PC-9 (cell line): ENCODE results near the gene SLC2A3. TPM values are rescaled to one million over a fixed set of nuclear protein-coding genes. Genes with fewer than 3 reads are reported as not detected.
"Not testable (repeated sequence)": the region's sequence is repeated elsewhere in the genome, so short reads cannot be mapped to it uniquely, and the experiment has no call there.

Source experiments
- BruUV-seq: library from RNA; stranded (reverse); fragments of 400-500 nt; replicated peaks from 2 replicates; lab custom pipeline; 2021; lab: Mats Ljungman, UMichigan
- CTCF ChIA-PET: fragments of 300-600 bp; sonication (Branson Sonifier 250); formaldehyde crosslinking; loops from one replicate; lab custom pipeline; 2022; ENCODE audit warnings: antibody characterized with exemption; lab: Charles Lee
- POLR2A ChIA-PET: fragments of 300-600 bp; sonication (Branson Sonifier 250); formaldehyde crosslinking; loops from one replicate; lab custom pipeline; 2022; ENCODE audit warnings: antibody characterized with exemption; ENCODE audit not compliant: unreplicated experiment; lab: Charles Lee
- DNase-seq, 2 experiments: peaks; one replicate each; pipeline versions ENCODE4 v3.0.0 to v3.0.0-alpha.2; 2015 to 2022; ENCODE audit warnings: mixed read lengths in 1 of 2
- H2AFZ ChIP-seq: fragments of 200-600 bp; sonication (generic); 2 replicates; pipeline ENCODE4 v1.8.1; 2017; ENCODE audit warnings: antibody characterized with exemption
- H3F3A ChIP-seq: fragments of 200-600 bp; sonication (generic); 2 replicates; pipeline ENCODE4 v1.8.1; 2017; ENCODE audit warnings: antibody characterized with exemption, mild to moderate bottlenecking, low read depth; ENCODE audit not compliant: insufficient read depth
- H3K27ac ChIP-seq: fragments of 200-600 bp; sonication (generic); 2 replicates; pipeline ENCODE4 v1.6.1; 2016; ENCODE audit warnings: mixed run types
- H3K27me3 ChIP-seq: fragments of 200-600 bp; sonication (generic); 2 replicates; pipeline ENCODE4 v1.6.1; 2016; ENCODE audit warnings: low read depth, mixed run types; ENCODE audit not compliant: insufficient read depth
- H3K36me3 ChIP-seq: fragments of 200-600 bp; sonication (generic); 2 replicates; pipeline ENCODE4 v1.6.1; 2016; ENCODE audit warnings: low read depth, mixed run types
- H3K4me1 ChIP-seq: fragments of 200-600 bp; sonication (generic); replicated peaks from 2 replicates; pipeline ENCODE4 v1.6.1; 2016; ENCODE audit warnings: mixed run types; ENCODE audit not compliant: insufficient read depth
- H3K4me2 ChIP-seq: fragments of 200-600 bp; sonication (generic); 2 replicates; pipeline ENCODE4 v1.6.1; 2017; ENCODE audit warnings: mixed run types
- H3K4me3 ChIP-seq: fragments of 200-600 bp; sonication (generic); 2 replicates; pipeline ENCODE4 v1.6.1; 2016; ENCODE audit warnings: mixed run types
- H3K79me2 ChIP-seq: fragments of 200-600 bp; sonication (generic); 2 replicates; pipeline ENCODE4 v1.6.1; 2017; ENCODE audit warnings: low read depth, mixed run types
- H3K9me2 ChIP-seq: fragments of 200-600 bp; sonication (generic); 2 replicates; pipeline ENCODE4 v1.8.1; 2017; ENCODE audit warnings: mild to moderate bottlenecking; ENCODE audit not compliant: insufficient read depth
- H3K9me3 ChIP-seq: fragments of 200-600 bp; sonication (generic); 2 replicates; pipeline ENCODE4 v1.8.1; 2016; ENCODE audit warnings: low read depth; ENCODE audit not compliant: insufficient read depth
- H4K20me1 ChIP-seq: fragments of 200-600 bp; sonication (generic); 2 replicates; pipeline ENCODE4 v1.8.1; 2017; ENCODE audit not compliant: insufficient read depth
- CTCF ChIP-seq: fragments of 200-600 bp; sonication (generic); conservative IDR thresholded peaks from 2 replicates; pipeline ENCODE4 v1.6.1; 2017; ENCODE audit warnings: mixed run types, antibody characterized with exemption, mild to moderate bottlenecking, moderate library complexity
- EZH2 ChIP-seq: fragments of 200-600 bp; sonication (generic); IDR thresholded peaks from 2 replicates; pipeline ENCODE4 v1.8.0; 2017; ENCODE audit warnings: antibody characterized with exemption, low read depth
- intact Hi-C: fragments of 100-400 bp; cut with micrococcal nuclease; formaldehyde crosslinking; loops from one replicate; pipeline ENCODE4 v1.10.0; 2022; ENCODE audit not compliant: unreplicated experiment
- total RNA-seq: library from RNA; stranded (reverse); gene quantifications from 2 replicates; pipeline ENCODE4 v1.2.3, GENCODE V29; 2021

The SLC2A3 gene
- total RNA-seq, 1 experiment from 2014 or later: 26.2 TPM

- ChIA-PET POLR2A (interaction anchor here (0.7 to 0.9 kb wide), 2 partner anchors 218 to 854 kb away, joined by 3 to 8 read pairs; no protein-coding TSS in a partner anchor), CTCF (interaction anchor here (0.6 to 1.0 kb wide), 4 partner anchors 10 to 131 kb away, joined by 4 to 7 read pairs (median 6); no protein-coding TSS in a partner anchor)
- no peaks in the 10 kb centered on the region for H3K79me2 ChIP-seq
- intact Hi-C loops: no loop called here
- DNase-seq: no peak
- H3K4me1 ChIP-seq: no peaks in the 10 kb centered on the region
- no peaks in the 10 kb centered on the region for H3K9me3 ChIP-seq
- no peaks in the 10 kb centered on the region for H3K27me3 ChIP-seq
- H3K4me3 ChIP-seq: no peak overlapping the region
- H3K27ac ChIP-seq: no peak overlapping the region
- no peaks in the 10 kb centered on the region for H4K20me1 ChIP-seq
- TF ChIP-seq CTCF (no peak), EZH2 (no peak)
- no peaks in the 10 kb centered on the region for H3K9me2 ChIP-seq
- peaks cover 8% of the 10 kb centered on the region; the same call in 1 of the 2 replicates for H3F3A ChIP-seq
- H3K36me3 ChIP-seq: peaks cover 6% of the 10 kb centered on the region; the same call in 1 of the 2 replicates
- no peak overlapping the region for H2AFZ ChIP-seq
- no TSS peak for BruUV-seq
- no peak overlapping the region for H3K4me2 ChIP-seq
Observed at GRCh38 chr12:7917392-7918267, 18.4 kb downstream of the SLC2A3 start.

- BruUV-seq: no TSS peak
- intact Hi-C loops: no loop called here
- Histone ChIP-seq H3K9me3 (no peaks in the 10 kb centered on the region), H3K27me3 (no peaks in the 10 kb centered on the region), H3K36me3 (no peaks in the 10 kb centered on the region), H3F3A (peaks cover 8% of the 10 kb centered on the region; the same call in 1 of the 2 replicates), H3K27ac (no peak overlapping the region), H3K4me1 (no peaks in the 10 kb centered on the region), H2AFZ (no peak overlapping the region), H3K4me2 (no peak overlapping the region), H4K20me1 (no peaks in the 10 kb centered on the region), H3K4me3 (no peak overlapping the region), H3K9me2 (no peaks in the 10 kb centered on the region), H3K79me2 (no peaks in the 10 kb centered on the region)
- POLR2A ChIA-PET: interaction anchor here (0.7 kb wide), 1 partner anchor 219 kb away, joined by 3 read pairs; no protein-coding TSS in a partner anchor
- DNase-seq: no peak
- TF ChIP-seq EZH2: no peak
- no peak for TF ChIP-seq CTCF
- CTCF ChIA-PET: interaction anchor here (0.6 kb wide), 2 partner anchors 41 to 75 kb away, joined by 5 to 6 read pairs; no protein-coding TSS in a partner anchor
Observed at GRCh38 chr12:7916936-7917335, 19.1 kb downstream of the SLC2A3 start.

GRCh38 chr12:7915661-7916403 is 20.2 kb downstream of the SLC2A3 start:
- Histone ChIP-seq H2AFZ (no peak overlapping the region), H3K9me2 (no peaks in the 10 kb centered on the region), H3K79me2 (no peaks in the 10 kb centered on the region), H3K9me3 (no peaks in the 10 kb centered on the region), H3K36me3 (no peaks in the 10 kb centered on the region), H4K20me1 (no peaks in the 10 kb centered on the region), H3F3A (peaks cover 8% of the 10 kb centered on the region; the same call in 1 of the 2 replicates), H3K4me2 (no peak overlapping the region), H3K4me3 (no peak overlapping the region), H3K27me3 (no peaks in the 10 kb centered on the region), H3K4me1 (no peaks in the 10 kb centered on the region), H3K27ac (no peak overlapping the region)
- intact Hi-C loops: no loop called here
- BruUV-seq: no TSS peak
- ChIA-PET POLR2A (no interaction called here), CTCF (interaction anchor here (0.9 kb wide), 1 partner anchor 10 kb away, joined by 6 read pairs; no protein-coding TSS in a partner anchor)
- TF ChIP-seq CTCF (no peak), EZH2 (no peak)
- no peak for DNase-seq

- peaks cover 15% of the 10 kb centered on the region for H3K4me1 ChIP-seq
- H3K4me3 ChIP-seq, H3K4me2 ChIP-seq, H3K27me3 ChIP-seq, BruUV-seq, H3K9me2 ChIP-seq, H3K27ac ChIP-seq, H4K20me1 ChIP-seq, intact Hi-C loops, H3K36me3 ChIP-seq, H3K79me2 ChIP-seq, H3K9me3 ChIP-seq: not testable (repeated sequence)
- POLR2A ChIA-PET: interaction anchor here (0.6 kb wide), 2 partner anchors 19 to 831 kb away, joined by 3 to 16 read pairs; no protein-coding TSS in a partner anchor
- peak in 1 of 2 experiments; percentile 44 for DNase-seq
- peaks cover 16% of the 10 kb centered on the region; the same call in 1 of the 2 replicates for H3F3A ChIP-seq
- CTCF ChIA-PET: interaction anchor here (0.6 kb wide), 1 partner anchor 28 kb away, joined by 10 read pairs; no protein-coding TSS in a partner anchor
- H2AFZ ChIP-seq: peak overlapping the region; percentile 50; the same call in 1 of the 2 replicates
Observed at GRCh38 chr12:7910106-7910505, 25.9 kb downstream of the SLC2A3 start.
